ENCODE results near the gene EIF3D. TPM values are rescaled to one million over a fixed set of nuclear protein-coding genes. Genes with fewer than 3 reads are reported as not detected.

EIF3D gene
- total RNA-seq, 1 experiment from 2014 or later = 306 TPM

DNA sequence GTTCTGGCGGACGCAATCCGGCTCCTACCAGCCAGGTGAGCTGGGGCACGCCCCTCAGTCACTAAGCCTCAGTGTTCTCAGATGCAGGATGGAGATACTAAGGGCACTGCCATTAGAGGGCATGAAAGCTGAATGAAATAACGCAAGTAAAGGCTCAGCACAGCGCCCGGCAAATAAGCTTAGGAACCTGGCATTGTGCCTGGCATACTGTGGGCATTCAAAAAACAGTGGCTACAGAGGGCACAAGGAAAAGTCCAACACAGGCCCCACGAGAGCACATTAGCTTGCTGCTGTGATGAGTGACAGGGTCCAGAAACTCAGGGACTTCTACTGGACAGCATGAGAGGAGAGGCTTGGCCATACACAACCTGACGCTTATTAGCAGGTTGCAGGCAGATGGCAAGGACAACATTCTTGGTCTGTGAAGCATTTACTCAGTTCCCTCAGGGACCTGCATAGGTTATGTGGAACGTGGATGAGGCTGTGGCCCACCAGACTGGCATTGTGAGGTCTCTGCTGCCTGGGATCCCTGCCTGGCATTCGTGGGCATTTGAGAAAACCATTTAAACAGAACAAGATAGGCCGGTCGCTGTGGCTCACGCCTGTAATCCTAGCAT, 59.8 kb downstream of the EIF3D start:
- Histone ChIP-seq H2AFZ (ENCODE audit: low read depth, low read length, poor library complexity, severe bottlenecking) (no peak overlapping the region), H3K36me3 (ENCODE audit: control insufficient read depth in 1 of 2, insufficient read depth in 2 of 2, low read length in 2 of 2) (peaks cover 6 to 16% of the 10 kb centered on the region in 2 experiments), H3K27ac (ENCODE audit: low read depth, low read length) (no peak overlapping the region), H3K9me2 (ENCODE audit: insufficient read depth) (no peaks in the 10 kb centered on the region), H4K20me1 (ENCODE audit: insufficient read depth) (no peaks in the 10 kb centered on the region), H3K79me2 (ENCODE audit: insufficient read depth, low read length) (no peaks in the 10 kb centered on the region), H3K4me3 (replicated peaks in 1 of 2; ENCODE audit: low read depth in 1 of 2, low read length in 2 of 2) (no peak overlapping the region), H3K9ac (ENCODE audit: low read length) (no peak overlapping the region), H3K4me2 (ENCODE audit: low read length) (no peak overlapping the region), H3K27me3 (ENCODE audit: insufficient read depth, low read length) (no peaks in the 10 kb centered on the region), H3K4me1 (ENCODE audit: control insufficient read depth in 1 of 2, insufficient read depth in 2 of 2, low read length in 2 of 2) (peaks cover 57 to 63% of the 10 kb centered on the region in 2 experiments), H3K9me3 (ENCODE audit: control insufficient read depth in 1 of 2, insufficient read depth in 1 of 2, low read depth in 1 of 2, low read length in 2 of 2) (no peaks in the 10 kb centered on the region)
- no peak for ATAC-seq
- intact Hi-C loops (cut with micrococcal nuclease) = loop anchor here (5.0 kb wide), 1 partner anchor 82 kb away; the partner anchor contains the start of gene MYH9
- ChIA-PET POLR2A (interaction anchor here (1.6 to 1.8 kb wide), 2 partner anchors 81 to 138 kb away, joined by 4 read pairs; partner anchors contain the start of gene MYH9), CTCF (interaction anchor here (0.8 to 1.5 kb wide), 3 partner anchors 81 to 171 kb away, joined by 3 read pairs; partner anchors contain the start of gene MYH9), RAD21 (ENCODE audit: low non-redundant PET in 1 of 2, low total read pairs in 2 of 2, uncharacterized antibody in 2 of 2, unreplicated experiment in 2 of 2) (interaction anchor here (1.3 to 4.2 kb wide), 5 partner anchors 59 to 168 kb away, joined by 3 to 16 read pairs (median 8); partner anchors contain the start of gene MYH9 (in 1 of the 2))
- no peak for DNase-seq (ENCODE audit: low read depth, low spot score)
- TF ChIP-seq CBX3 (IDR thresholded peaks at IDR 0.05; ENCODE audit: low read depth) (no peak), SP1 (IDR thresholded peaks at IDR 0.05; ENCODE audit: low read depth) (no peak)
- BruUV-seq (replicated peaks) = no TSS peak

DNA sequence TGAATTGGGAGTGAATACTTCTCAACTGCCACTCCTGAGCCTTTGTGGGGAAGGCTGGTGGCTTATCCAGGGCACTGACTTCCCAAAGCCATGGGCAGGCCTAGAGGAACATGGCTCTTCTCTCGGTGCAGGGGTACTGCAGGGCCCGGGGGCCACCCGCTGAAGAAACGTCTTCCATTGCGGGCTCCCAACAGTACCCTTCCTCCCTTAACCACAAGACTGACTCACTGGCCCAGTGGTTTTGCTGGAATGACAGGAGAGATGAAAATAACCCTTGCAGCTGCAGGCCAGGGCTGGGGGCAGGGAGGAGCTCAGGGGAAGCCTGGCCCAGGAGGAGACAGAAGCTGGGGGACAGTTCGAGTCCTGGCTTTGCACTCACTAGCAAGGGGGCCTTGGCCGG, 61.0 kb downstream of the EIF3D start:
- no peaks in the 10 kb centered on the region for H3K9me3 ChIP-seq (ENCODE audit: control insufficient read depth in 1 of 2, insufficient read depth in 1 of 2, low read depth in 1 of 2, low read length in 2 of 2)
- RAD21 ChIA-PET (ENCODE audit: low non-redundant PET in 1 of 2, low total read pairs in 2 of 2, uncharacterized antibody in 2 of 2, unreplicated experiment in 2 of 2) = interaction anchor here (1.3 to 4.2 kb wide), 4 partner anchors 58 to 167 kb away, joined by 3 to 16 read pairs (median 8); partner anchors contain the start of gene MYH9 (in 1 of the 2)
- H3K4me1 ChIP-seq (ENCODE audit: control insufficient read depth in 1 of 2, insufficient read depth in 2 of 2, low read length in 2 of 2) = peaks cover 62 to 73% of the 10 kb centered on the region in 2 experiments
- H3K9me2 ChIP-seq (ENCODE audit: insufficient read depth) = no peaks in the 10 kb centered on the region
- H3K27me3 ChIP-seq (ENCODE audit: insufficient read depth, low read length) = no peaks in the 10 kb centered on the region
- H4K20me1 ChIP-seq (ENCODE audit: insufficient read depth) = no peaks in the 10 kb centered on the region
- H3K27ac ChIP-seq (ENCODE audit: low read depth, low read length) = peak overlapping the region; percentile 77
- peak overlapping the region; percentile 80 for H3K4me2 ChIP-seq (ENCODE audit: low read length)
- no peak overlapping the region for H2AFZ ChIP-seq (ENCODE audit: low read depth, low read length, poor library complexity, severe bottlenecking)
- no peak for TF ChIP-seq ELF1 (IDR thresholded peaks at IDR 0.05; ENCODE audit: borderline replicate concordance, low read depth)
- TF ChIP-seq FOSL1 (IDR thresholded peaks at IDR 0.05; ENCODE audit: low read depth) = peak; percentile 82
- TF ChIP-seq EGR1 (IDR thresholded peaks at IDR 0.05; ENCODE audit: low read depth) = no peak
- TF ChIP-seq EZH2 (IDR thresholded peaks at IDR 0.05) = no peak
- TF ChIP-seq RAD21 (IDR thresholded peaks at IDR 0.05; ENCODE audit: low read depth) = peak; percentile 38
- peak; percentile 86 for TF ChIP-seq JUND (IDR thresholded peaks at IDR 0.05)
- TF ChIP-seq SP1 (IDR thresholded peaks at IDR 0.05; ENCODE audit: low read depth) = peak; percentile 79
- TF ChIP-seq POLR2AphosphoS5 (IDR thresholded peaks at IDR 0.05; ENCODE audit: low read depth, low read length) = peak; percentile 39; the same call in 1 of the 2 replicates
- no peak for TF ChIP-seq YY1 (IDR thresholded peaks at IDR 0.05; ENCODE audit: extremely low read depth, insufficient replicate concordance, low read depth, low read length)
- no peak for TF ChIP-seq SRF (IDR thresholded peaks at IDR 0.05; ENCODE audit: low read depth)
- TF ChIP-seq CEBPB (IDR thresholded peaks at IDR 0.05; ENCODE audit: low read depth) = no peak
- no peak for TF ChIP-seq ZFX (IDR thresholded peaks at IDR 0.05)
- TF ChIP-seq EZH2phosphoT487 (IDR thresholded peaks at IDR 0.05; ENCODE audit: borderline replicate concordance) = no peak
- TF ChIP-seq POLR2A (IDR thresholded peaks at IDR 0.05; ENCODE audit: borderline replicate concordance, extremely low read depth, insufficient read depth, insufficient read length) = no peak
- TF ChIP-seq SIN3A (IDR thresholded peaks at IDR 0.05; ENCODE audit: low read depth) = no peak
- TF ChIP-seq CBX3 (IDR thresholded peaks at IDR 0.05; ENCODE audit: low read depth) = no peak
- TF ChIP-seq, protein P1, sequence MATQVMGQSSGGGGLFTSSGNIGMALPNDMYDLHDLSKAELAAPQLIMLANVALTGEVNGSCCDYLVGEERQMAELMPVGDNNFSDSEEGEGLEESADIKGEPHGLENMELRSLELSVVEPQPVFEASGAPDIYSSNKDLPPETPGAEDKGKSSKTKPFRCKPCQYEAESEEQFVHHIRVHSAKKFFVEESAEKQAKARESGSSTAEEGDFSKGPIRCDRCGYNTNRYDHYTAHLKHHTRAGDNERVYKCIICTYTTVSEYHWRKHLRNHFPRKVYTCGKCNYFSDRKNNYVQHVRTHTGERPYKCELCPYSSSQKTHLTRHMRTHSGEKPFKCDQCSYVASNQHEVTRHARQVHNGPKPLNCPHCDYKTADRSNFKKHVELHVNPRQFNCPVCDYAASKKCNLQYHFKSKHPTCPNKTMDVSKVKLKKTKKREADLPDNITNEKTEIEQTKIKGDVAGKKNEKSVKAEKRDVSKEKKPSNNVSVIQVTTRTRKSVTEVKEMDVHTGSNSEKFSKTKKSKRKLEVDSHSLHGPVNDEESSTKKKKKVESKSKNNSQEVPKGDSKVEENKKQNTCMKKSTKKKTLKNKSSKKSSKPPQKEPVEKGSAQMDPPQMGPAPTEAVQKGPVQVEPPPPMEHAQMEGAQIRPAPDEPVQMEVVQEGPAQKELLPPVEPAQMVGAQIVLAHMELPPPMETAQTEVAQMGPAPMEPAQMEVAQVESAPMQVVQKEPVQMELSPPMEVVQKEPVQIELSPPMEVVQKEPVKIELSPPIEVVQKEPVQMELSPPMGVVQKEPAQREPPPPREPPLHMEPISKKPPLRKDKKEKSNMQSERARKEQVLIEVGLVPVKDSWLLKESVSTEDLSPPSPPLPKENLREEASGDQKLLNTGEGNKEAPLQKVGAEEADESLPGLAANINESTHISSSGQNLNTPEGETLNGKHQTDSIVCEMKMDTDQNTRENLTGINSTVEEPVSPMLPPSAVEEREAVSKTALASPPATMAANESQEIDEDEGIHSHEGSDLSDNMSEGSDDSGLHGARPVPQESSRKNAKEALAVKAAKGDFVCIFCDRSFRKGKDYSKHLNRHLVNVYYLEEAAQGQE (IDR thresholded peaks at IDR 0.05; ENCODE audit: low read depth) = no peak
- TF ChIP-seq, protein P2, sequence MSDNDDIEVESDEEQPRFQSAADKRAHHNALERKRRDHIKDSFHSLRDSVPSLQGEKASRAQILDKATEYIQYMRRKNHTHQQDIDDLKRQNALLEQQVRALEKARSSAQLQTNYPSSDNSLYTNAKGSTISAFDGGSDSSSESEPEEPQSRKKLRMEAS (IDR thresholded peaks at IDR 0.05) = no peak
- CTCF ChIA-PET = interaction anchor here (1.0 to 3.8 kb wide), 2 partner anchors 14 to 166 kb away, joined by 3 to 20 read pairs; partner anchors contain the start of gene TXN2
- ATAC-seq (peak; percentile 64), DNase-seq (ENCODE audit: low read depth, low spot score) (peak; percentile 58)
- BruUV-seq (replicated peaks) = no TSS peak
- no peaks in the 10 kb centered on the region for H3K79me2 ChIP-seq (ENCODE audit: insufficient read depth, low read length)
- intact Hi-C loops (cut with micrococcal nuclease) = loop anchor here (5.0 kb wide), 1 partner anchor 81 kb away; the partner anchor contains the start of gene MYH9
- H3K36me3 ChIP-seq (ENCODE audit: control insufficient read depth in 1 of 2, insufficient read depth in 2 of 2, low read length in 2 of 2) = peaks cover 5 to 8% of the 10 kb centered on the region in 2 experiments; a peak in 2 of 4 replicates
- peak overlapping the region; percentile 15 to 44 for H3K4me3 ChIP-seq (replicated peaks in 1 of 2; ENCODE audit: low read depth in 1 of 2, low read length in 2 of 2)
- POLR2A ChIA-PET = interaction anchor here (0.6 to 1.8 kb wide), 4 partner anchors 14 to 137 kb away, joined by 3 to 5 read pairs (median 4); no protein-coding TSS in a partner anchor
- peak overlapping the region; percentile 46 for H3K9ac ChIP-seq (ENCODE audit: low read length)

Data from HCT116 (cell line).